ENCODE measurements around the gene UNC5C.

The UNC5C gene

DNA sequence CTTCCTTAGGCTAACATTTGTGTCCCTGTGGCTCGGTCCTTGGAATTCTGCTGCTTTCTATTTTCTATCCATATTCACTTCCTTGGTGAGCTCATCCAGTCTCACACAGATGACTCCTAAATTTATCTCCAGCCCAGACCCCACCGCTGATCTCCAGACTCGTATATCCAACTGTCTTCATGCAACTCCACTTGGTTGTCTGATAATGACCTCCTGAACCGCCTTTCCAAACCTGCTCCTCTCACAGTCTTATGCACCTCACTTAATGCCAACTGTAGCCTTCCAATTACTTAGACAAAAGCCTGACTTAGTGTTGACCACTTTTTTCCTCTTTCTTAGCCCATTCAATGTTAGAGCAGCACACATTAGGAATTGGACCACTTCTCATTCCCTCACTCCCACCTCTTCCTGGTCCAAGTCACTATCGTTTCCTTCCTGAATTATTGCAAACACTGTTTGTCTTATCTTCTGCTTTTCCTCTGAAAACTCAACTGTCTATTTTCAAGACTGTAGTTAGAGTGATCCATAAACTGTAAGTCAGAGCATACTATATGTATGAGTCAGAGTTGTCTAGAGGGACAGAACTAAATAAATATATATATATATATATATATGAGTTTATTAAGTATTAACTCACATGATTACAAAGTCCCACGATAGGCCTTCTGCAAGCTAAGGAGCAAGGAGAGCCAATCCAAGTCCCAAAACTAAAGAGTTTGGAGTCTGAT lies 292.5 kb downstream of the UNC5C start:
- DNase-seq = no peak

DNA sequence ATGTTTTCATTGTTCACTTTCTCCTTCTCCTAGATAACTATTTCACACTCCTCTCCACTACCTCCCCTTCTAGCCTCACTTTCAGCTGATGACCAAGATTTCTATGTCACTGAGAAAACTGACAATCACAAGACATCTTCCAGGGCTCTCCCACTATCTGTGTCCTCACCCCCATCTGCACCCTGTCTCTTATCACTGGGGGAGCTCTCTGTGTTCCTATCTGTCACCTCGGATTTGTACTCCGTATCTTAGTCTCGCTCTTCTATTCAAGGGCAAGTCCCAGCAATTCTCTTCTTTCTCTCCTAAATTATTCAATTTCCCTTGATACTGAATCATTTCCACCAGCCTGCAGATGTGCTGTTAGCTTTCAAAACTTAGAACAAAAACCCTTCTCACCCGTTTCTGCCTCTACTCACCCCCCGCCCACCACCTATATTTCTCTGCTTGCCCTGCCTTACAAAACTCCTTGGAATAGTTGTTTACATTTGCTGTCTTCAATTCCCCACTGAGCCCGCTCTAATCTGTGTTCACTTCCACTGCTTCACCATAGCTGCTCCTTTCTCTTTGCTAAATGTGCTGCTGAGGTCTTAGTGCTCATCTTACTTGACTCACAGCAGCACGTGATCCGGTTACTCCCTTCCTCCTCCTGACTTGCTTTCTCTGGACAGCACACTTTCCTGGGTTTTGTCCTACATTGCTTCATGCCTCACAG lies 293.2 kb downstream of the UNC5C start:
- no peak for DNase-seq

DNA sequence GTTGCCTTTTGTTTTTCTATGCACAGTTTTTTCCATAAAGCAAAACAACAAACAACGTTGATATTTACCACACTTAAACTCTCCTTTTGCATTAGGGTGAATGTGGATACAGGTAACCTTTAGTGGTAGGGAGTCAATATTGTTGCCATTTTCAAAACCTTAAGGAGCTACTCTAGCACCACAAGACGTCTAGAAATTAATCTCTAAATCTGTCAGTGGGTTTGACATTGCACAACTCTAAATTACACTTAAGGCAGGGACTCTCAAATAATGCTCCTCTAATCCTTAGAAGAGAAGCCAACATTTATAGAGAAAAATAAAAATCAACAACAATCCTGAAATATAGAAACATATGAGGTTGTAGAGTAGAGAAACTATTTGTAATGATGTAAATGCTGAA lies 297.2 kb downstream of the UNC5C start:
- DNase-seq = no peak

DNA sequence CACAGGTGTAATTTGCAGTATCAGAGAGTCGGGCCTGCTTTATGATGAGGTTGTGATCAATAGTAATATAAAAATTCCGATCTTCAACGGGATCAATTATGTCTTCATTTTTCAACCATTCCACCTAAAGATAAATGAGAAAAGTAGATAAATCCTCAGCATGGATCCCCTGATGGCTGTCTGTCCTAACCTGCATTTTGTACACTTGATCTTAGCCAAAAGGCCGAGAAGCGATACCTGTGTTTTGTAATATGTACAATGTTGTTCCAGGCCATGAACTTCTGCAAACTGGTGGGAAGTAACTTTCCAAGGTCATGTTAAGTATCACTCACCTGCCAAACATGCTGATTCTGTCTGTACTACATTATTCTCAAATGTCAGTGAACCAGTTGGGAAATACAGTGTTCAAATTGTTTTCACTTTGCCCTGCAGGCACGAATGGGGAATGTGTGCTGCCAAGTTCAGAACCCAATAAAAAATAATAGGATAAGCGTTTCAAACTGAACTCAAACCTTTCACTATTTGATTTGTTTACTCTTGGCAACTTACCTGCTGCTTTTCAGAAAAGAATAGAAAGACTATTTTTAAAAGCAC lies 298.1 kb downstream of the UNC5C start:
- DNase-seq = no peak

DNA sequence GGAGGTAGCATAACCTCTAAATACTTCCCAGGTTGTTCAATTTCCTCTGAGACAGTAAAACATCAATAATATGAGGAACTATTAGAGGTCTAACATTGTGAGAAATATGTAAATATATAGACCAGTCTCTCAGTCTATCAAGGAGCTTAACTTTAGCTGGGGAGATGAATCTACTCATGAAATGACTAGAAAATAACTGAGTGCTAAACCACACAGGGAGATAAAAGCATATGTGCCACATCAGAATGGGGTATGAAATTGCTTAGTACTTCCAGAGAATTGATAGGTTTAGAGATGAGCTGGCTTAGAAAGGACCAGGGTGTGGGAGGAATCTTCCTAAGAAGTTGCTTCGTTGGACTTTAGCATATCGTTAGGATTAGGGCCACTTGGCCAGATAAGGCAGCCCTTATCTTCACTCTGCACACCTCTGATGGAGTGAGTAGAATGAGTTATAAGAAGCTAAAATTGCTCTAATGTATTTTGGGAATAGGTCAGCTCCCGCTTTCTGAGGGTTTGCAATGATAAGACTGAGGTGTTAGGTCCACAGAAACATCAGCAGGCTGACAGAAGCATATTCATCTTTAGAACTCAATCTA lies 299.2 kb downstream of the UNC5C start:
- DNase-seq = no peak

DNA sequence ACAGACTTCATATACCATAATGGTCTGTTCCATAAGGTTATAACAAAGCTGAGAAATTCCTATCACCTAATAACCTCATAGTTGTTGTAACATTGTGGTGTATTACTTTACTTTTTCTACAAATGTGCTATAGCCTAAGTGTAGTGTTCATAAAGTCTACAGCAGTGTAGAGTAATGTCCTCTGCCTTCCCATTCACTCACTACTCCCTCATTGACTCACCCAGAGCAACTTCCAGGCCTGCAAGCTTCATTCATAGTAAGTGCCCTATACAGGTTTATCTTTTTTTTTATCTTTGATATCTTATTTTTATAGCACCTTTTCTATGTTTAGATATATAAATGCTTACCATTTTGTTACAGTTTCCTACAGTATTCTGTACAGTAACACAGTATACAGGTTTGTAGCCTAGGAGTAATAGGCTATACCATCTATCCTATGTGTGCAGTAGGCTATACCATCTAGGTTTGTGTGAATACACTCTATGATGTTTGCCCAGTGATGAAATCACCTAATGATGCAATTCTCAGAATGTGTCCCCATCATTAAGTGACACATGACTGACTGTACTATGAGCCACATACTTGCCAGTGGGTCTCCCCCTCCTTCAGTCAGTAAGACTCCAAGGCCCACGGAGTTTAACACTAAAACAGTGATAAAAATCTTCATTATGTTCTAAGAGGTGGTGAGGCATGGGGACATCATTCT lies 299.9 kb downstream of the UNC5C start:
- no peak for DNase-seq

DNA sequence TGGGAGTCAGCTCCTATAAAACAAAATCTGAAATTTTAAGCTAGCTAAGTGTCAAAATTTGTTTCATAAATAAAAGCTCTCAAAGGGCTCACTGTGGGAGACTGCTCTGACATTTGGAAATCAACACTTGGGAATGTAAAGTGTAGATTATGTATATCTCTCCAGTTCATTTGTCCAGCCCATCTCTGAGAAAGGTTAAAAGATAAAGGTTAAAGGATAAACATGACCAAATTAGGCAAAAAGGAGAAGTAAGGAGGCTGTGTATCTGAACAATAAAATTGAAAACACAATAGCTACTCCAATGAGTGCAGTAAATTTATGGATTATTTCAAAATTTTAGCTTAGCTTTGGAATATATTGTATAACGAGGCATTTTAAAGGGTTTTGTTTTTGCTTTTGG lies 304.9 kb downstream of the UNC5C start:
- DNase-seq = no peak

DNA sequence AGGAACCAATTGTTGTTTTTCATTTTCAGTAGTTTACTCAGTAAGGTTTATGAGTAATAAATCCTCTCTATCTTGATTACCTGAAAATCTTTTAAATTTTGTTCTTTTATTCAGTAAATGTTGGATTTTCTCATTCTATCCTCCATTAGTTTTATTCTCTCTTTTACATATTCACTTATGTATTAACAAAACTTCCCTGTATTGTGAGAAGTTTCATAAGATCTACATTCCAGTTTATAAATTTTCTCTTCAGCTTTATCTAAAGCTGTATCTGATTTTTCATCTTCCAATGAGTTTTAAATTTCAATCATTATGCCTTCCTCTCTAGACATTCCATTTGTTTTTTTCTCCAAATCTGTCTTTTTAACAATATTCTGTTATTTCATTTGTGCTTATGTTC lies 310.2 kb downstream of the UNC5C start:
- DNase-seq = no peak

DNA sequence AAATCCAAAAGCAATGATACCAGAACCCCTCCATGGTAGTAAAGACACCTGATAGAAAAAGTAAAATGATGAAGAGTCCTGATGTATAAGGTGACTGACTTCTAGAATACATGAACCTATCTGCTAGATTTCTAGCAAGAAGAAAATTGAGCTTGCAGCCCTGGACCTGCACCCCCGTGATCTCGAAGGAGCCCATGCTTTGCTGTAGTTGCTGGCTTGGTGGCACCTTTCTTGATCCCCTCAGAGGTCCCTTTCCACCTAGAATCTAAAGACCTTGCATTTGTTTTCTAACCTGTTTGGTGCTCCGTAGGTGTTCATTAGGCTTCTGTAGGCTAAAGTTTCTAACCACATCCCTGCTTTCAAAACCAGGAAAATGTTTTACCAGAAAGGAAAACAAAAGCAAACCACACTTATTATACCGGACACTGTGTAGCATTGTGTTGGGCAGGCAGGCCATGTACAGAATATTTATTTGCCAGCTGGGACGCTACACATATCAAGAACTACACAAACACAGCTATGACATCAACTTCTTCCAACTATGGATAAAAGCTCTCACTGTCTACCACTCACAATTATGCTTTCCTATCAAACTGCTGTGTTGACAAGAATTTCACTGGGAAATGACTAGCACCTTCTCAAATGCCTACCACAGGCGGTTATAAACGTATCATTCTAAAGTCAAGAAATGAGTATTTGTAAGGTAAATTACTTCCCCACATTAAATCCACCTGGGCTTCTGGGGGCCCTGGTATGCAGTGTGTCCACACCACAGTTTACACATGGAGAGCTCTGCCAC lies 316.2 kb downstream of the UNC5C start:
- no peak for DNase-seq

DNA sequence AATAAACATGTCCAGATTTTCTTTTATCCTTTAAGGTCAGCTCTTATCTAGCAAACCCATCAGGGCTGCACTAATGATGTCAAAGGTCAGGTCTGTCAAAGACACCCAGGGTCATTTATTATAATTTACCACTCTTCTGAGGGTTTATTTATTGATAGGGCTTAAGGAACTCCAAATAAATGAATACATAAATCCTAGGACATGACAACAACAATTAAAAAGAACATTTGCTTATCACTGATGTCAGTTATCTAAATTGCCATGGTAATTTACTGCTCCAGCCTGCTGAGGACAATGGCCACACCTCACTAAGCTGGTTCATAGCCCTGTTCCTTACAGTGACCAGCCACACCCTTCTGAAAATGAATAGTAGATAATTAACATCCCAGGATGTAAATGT lies 317.1 kb downstream of the UNC5C start:
- no peak for DNase-seq

DNA sequence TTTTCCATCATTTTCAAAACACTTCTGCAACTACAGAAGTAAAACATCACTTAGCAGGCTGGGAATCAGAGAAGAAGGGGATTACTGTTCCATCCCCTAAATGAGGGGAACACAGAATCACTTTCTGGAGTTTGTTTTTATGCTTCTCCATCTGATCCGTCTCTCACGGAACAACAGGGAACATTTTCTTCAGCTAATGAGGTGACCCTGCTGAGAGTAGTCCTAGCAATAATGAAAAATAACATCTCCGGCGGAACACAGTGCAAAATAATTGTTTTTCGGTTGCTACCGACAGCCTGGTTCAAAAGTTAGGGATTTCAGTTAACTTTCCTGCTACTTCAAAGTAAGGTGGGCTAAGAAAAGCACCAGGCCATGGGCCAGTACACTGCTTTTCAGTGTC lies 322.9 kb downstream of the UNC5C start:
- DNase-seq = no peak

DNA sequence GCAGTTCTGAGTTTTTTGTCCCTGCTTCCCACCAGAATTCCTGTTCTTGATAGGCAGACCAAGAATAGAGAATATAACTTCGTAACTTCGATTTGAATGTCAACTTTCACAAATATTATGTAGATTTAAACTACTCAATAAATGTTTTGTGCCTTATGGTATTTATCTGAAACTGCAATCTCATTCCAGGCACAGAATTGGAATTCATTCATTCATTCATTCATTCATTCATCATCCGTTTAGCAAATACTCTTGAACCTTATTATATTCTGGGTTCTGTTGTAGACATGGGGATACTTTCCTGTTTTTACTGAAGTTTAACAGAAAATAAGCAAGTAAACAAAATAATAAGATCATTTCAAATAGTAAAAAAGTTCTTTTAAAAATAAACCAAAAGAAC lies 324.4 kb downstream of the UNC5C start:
- no peak for DNase-seq

DNA sequence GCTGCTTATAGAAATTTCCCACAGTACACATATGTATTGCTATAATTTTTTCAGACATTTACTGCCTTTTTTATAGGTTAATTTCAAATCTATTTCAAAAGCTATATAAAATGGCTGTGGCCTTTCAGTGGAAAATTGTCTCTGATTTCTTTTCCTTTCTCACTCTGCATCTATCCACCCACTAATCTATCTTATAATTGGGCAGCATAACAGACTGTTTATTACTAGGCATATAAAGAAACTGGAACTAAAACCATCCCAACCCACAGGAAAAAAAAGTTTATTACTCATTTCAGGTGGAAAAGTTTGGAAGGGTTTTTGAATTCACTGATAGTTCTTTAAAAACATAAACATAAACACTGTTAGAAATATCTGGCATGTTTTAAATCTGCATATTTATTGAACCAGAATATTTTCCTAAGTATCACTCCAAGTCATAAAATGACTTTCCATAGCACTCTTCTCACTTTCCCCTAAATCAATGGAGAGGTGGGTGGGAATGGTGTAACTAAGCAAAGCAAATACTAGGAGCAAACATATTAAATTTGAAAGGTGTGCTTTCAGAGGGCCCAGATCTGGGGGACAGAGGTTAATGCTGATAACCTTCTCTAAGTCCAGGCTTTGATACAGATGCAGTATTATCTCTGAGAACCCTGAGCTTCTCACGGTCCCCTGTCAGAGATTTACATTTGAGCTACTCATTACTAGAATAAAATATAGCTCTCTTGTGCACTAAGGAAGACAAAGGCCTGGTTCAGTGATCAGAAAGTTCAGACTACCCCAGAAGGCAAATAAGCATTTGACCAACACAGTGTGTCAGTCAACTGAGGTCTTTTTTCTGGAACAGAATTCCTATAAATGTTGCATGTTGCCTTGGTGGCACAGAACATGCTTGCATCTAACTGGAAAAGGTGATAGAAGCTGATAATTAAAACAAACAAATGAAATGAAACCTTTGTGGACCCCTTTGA lies 328.3 kb downstream of the UNC5C start:
- DNase-seq = no peak

DNA sequence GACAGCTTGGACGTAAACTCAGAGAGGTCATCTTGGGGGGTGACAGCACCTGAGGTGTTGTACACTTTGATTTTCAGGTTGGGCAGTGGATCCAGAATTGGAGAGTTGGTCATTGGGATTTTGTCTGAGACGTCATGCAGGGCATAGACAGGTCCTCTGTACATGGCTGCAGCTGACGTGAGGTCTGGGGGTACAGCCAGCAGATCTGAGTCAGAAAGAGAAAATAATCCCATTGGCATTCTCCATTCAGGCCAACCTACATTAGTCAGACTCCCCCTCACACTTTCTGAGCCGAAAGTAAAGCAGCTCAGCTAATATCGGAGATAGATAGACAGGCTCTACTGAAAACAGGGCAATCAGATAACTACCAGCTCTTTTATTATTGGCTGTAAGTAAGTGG lies 329.7 kb downstream of the UNC5C start:
- no peak for DNase-seq

DNA sequence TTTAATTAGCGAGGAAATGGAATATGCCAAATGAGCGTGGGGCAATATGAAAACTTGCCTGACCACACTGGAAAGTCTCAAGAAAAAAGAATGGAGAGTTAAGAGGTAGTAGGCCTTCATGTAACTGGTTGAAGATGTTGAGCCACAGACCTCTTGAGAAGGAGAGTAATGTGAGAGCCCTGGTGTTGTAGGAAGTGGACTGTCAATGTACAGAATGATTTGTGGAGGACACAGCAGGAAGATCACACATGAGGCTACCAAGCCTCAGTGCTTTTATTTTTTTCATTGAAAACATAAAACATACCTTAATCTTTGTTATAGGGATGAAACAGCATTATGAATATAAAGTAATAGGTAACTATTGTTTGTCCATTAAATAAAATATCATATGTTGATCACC lies 331.6 kb downstream of the UNC5C start:
- DNase-seq = no peak

DNA sequence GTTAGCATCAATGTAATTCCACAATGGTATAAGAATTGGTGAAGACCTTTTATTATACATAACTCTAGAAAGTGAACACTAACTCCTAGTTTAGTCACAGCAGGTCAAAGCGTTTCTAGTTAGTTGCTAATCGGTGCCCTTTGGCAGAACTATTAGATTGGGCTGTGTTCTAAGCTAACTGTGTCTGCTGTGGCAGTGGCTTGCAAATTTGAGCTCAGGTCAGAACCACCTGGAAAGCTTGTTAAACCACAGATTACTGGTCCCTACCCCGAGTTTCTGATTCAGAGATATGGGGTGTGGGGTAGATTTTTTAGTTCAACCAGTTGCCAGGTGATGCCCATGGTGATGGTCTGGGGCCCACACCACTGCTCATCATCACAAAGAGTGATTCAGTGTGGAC lies 332.1 kb downstream of the UNC5C start:
- no peak for DNase-seq

DNA sequence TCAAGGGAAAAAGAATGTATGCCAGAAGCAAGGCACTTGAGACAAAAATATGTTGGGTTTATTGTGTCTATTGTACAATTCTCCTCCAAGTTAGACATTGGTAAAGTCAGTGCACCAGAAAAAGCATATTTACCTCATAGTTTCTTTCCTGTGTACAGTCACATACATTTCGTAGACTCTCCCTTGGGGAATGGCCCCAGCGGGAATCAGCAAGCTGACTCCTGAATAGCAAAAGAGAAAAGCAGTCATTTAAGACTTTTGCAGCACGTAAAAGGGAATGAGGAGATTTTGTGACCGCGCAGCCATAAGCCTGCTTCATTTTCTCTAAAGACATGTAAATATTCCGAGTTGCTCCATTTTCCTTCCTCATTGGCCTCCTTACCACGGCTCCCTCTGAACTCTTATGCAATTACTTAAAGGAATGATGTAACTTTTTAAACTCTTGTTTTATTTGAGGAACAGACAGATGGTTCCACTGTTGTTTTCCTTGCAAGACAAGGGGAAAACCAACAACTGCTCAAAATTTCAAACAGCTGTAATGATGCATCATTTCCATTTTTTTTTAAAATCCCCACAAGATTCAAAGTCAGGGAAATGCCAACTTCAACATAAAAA lies 332.7 kb downstream of the UNC5C start:
- no peak for DNase-seq

DNA sequence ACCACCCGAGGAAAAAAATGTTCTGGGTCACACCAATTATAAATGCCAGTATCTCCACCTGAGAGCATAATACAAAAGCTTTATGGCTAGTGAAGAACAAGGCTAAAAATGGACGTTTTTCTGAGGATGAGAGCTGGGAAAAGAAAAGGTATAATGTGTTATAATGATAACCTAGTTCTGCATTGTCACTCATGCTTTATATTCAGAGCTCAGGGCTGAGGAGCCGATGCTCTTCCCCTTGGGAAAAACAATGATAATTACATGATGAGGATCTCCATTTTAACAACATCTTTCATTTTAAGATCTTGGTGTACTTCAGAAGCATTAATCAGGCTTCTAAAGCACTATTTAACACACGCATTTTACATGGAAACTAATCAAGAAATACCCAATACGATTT lies 333.7 kb downstream of the UNC5C start:
- no peak for DNase-seq

DNA sequence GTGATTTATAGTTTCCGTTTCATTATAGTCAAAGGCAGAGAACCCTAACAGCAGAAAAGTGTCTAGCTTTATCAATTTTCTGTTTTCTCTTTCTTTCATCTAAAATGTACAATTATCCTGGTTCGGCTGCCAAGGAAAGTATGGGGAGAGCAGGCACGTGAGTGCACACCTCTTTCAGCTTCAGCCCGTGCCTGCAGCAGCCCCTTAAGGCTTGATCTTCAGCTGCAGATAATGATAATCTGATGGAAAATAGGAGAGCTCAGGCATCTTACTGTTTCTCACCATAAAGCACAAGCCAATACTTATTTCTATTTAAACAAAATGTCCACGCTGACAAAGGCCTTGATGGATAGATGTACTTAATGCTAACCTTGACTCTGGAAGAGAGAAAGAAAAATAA lies 334.4 kb downstream of the UNC5C start:
- no peak for DNase-seq

DNA sequence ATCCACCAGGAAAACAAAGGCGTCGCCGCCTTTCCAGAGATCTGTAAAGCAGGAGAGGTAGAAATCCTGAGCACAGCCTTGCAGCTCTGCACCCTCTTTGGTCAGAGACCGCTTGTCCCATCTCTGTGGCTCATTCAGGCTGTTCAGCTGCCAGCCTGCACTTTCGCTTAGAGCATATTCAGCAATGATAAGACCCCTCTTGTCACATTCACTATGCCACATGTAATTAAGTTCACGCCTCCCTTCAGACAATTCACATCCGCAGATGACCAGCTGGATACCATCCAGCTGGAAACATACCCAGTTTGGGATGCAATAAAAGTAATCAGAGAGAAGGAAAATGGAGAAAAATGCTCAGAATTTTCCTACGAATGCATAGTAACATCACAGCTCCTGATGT lies 335.4 kb downstream of the UNC5C start:
- DNase-seq = no peak

DNA sequence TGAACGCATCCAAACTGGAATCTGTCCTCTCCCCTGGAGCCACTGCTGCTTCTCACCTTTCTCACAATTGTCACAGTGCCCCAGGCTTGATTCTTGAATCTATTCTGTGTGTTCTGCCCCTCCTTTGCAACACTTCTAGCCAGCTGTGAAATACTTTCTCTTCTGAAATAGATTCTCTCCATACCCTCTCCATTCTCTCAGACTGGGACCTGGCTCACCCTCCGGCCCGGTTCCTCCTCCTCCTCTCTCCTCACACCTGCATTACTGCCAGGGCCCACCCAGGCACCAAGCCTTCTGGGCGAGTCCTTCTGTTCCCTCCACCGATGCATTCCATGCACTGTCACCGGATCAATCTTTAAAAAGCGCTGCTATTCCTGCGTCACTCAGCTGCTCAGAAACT lies 336.1 kb downstream of the UNC5C start:
- no peak for DNase-seq

Data from NCI-H2029 (cell line).